Keratinocyte (primary cell): ENCODE measurements around the gene CATSPER1.

Experiments
- EZH2 ChIP-seq: IDR thresholded peaks from one replicate; pipeline ENCODE4 v1.6.1; 2012; ENCODE audit warnings: inconsistent platforms, mild to moderate bottlenecking, low read length, moderate library complexity
- TF ChIP-seq, protein P1 (sequence below), 3 experiments: IDR thresholded peaks in 1 of 3; conservative IDR thresholded peaks in 1 of 3; optimal IDR thresholded peaks in 1 of 3; 2 replicates in 2 of 3; 3 replicates in 1 of 3; pipeline versions ENCODE3 to v1.5.1; 2011; ENCODE audit warnings: low read length in 3 of 3, mild to moderate bottlenecking in 3 of 3, moderate library complexity in 2 of 3, control low read depth in 1 of 3, inconsistent platforms in 1 of 3; ENCODE audit not compliant: insufficient read depth in 2 of 3; ENCODE audit errors: extremely low read depth in 1 of 3

DNA sequence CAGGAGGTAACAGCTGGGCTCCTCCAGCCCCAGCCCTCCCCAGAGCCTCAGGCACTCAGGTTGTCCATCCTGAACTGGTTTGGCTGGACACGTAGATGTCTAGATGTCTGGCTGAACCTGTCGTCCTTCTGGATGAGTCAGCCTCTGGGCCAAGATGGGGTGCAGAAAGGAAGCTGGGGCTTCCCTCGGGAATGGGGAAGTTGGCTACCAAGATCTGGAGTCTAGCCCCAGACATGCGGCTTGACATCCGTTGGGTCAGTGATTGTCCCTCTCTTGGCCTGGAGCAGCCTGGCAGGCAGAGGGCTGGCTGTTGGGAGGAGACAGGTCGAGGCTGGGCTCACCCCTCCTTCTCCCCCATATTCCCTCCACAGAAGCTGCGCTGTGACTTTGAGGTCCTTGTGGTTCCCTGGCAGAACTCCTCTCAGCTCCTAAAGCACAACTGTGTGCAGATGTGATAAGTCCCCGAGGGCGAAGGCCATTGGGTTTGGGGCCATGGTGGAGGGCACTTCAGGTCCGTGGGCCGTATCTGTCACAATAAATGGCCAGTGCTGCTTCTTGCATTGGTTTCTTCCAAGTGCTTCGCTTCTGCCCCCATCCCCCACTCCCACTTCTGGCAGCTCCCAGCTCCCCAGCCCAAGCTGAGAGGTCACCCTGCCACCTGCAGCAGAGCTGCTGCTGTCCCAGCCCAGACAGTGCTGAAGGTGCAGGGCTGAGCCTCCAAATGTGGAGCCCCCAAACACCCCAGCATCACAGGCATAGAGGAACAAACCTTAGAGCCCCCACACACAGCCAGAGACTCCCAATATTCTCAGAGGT is 13.1 kb downstream of the CATSPER1 start:
- TF ChIP-seq, protein P1, sequence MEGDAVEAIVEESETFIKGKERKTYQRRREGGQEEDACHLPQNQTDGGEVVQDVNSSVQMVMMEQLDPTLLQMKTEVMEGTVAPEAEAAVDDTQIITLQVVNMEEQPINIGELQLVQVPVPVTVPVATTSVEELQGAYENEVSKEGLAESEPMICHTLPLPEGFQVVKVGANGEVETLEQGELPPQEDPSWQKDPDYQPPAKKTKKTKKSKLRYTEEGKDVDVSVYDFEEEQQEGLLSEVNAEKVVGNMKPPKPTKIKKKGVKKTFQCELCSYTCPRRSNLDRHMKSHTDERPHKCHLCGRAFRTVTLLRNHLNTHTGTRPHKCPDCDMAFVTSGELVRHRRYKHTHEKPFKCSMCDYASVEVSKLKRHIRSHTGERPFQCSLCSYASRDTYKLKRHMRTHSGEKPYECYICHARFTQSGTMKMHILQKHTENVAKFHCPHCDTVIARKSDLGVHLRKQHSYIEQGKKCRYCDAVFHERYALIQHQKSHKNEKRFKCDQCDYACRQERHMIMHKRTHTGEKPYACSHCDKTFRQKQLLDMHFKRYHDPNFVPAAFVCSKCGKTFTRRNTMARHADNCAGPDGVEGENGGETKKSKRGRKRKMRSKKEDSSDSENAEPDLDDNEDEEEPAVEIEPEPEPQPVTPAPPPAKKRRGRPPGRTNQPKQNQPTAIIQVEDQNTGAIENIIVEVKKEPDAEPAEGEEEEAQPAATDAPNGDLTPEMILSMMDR (optimal IDR thresholded peaks at IDR 0.05 in 1 of 3, IDR thresholded peaks at IDR 0.05 in 1 of 3, conservative IDR thresholded peaks at IDR 0.05 in 1 of 3; ENCODE audit: extremely low read depth in 1 of 3, insufficient read depth in 2 of 3, low read length in 3 of 3), result no peak
- TF ChIP-seq EZH2, result no peak
